HG03139 (cell line): ENCODE data around the gene EIF1B.

ENCODE experiments used
- ATAC-seq: cut with Tn5 transposase; IDR thresholded peaks from one replicate; pipeline ENCODE4 v1.9.1; 2021; ENCODE audit not compliant: unreplicated experiment

EIF1B gene

GRCh38 chr3:40340541-40341170 lies 31.1 kb downstream of the EIF1B start:
- ATAC-seq: no peak

GRCh38 chr3:40341671-40342070 lies 32.2 kb downstream of the EIF1B start:
- no peak for ATAC-seq

- ATAC-seq: no peak
Measured at GRCh38 chr3:40350529-40350928, 41.0 kb downstream of the EIF1B start.

- ATAC-seq: no peak
Measured at GRCh38 chr3:40355410-40355809, 45.9 kb downstream of the EIF1B start.

GRCh38 chr3:40358454-40358853 lies 48.9 kb downstream of the EIF1B start:
- no peak for ATAC-seq
